ENCODE measurements around the gene HM13. TPM values are rescaled to one million over a fixed set of nuclear protein-coding genes. Genes with fewer than 3 reads are reported as not detected.
"Not testable (repeated sequence)": the region's sequence is repeated elsewhere in the genome, so short reads cannot be mapped to it uniquely, and the experiment has no call there.

HM13 gene
- total RNA-seq, 1 experiment from 2014 or later: 97.3 TPM

GRCh38 chr20:31605902-31606803 is 91.9 kb downstream of the HM13 start:
- no peak for DNase-seq (ENCODE audit: extremely low read depth, low read depth)

- peak; percentile 41 for DNase-seq (ENCODE audit: extremely low read depth, low read depth)
Measured at GRCh38 chr20:31606804-31607639, 92.8 kb downstream of the HM13 start.

GRCh38 chr20:31607640-31608250 is 93.5 kb downstream of the HM13 start:
- DNase-seq (ENCODE audit: extremely low read depth, low read depth): no peak

- DNase-seq (ENCODE audit: extremely low read depth, low read depth): no peak
Measured at GRCh38 chr20:31608251-31608945, 94.2 kb downstream of the HM13 start.

- DNase-seq (ENCODE audit: extremely low read depth, low read depth): not testable (repeated sequence)
Measured at GRCh38 chr20:31612271-31612640, 98.0 kb downstream of the HM13 start.

GRCh38 chr20:31615416-31615815 is 101.2 kb downstream of the HM13 start:
- no peak for DNase-seq (ENCODE audit: extremely low read depth, low read depth)

GRCh38 chr20:31617432-31618104 is 103.3 kb downstream of the HM13 start:
- no peak for DNase-seq (ENCODE audit: extremely low read depth, low read depth)

Small RNA genes within 50 kb of the gene (small RNA-seq; reads per million reads assigned to genes)
- 0 to 0.06 reads per million in 2 experiments for gene MIR3193

Other genes with a start within 250 kb of the HM13 start
- gene DEFB116, start 205.9 kb upstream of the HM13 start, total RNA-seq (2014; rRNA removed; shearing (Covaris generic)): not detected in 2 replicates
- not detected in 2 replicates for gene DEFB118, start 145.8 kb upstream of the HM13 start, total RNA-seq (2014; rRNA removed; shearing (Covaris generic))
- not detected in 2 replicates for gene DEFB119, start 123.9 kb upstream of the HM13 start, total RNA-seq (2014; rRNA removed; shearing (Covaris generic))
- gene DEFB121, start 108.2 kb upstream of the HM13 start, total RNA-seq (2014; rRNA removed; shearing (Covaris generic)): not detected in 2 replicates
- not detected in 2 replicates for gene DEFB123, start 73.8 kb upstream of the HM13 start, total RNA-seq (2014; rRNA removed; shearing (Covaris generic))
- not detected in 2 replicates for gene DEFB124, start 39.3 kb upstream of the HM13 start, total RNA-seq (2014; rRNA removed; shearing (Covaris generic))
- gene REM1, start 39.2 kb upstream of the HM13 start, total RNA-seq (2014; rRNA removed; shearing (Covaris generic)): not detected in 2 replicates
- 125 and 149 TPM in 2 replicates for gene ID1, start 90.8 kb downstream of the HM13 start, total RNA-seq (2014; rRNA removed; shearing (Covaris generic))
- gene COX4I2, start 123.5 kb downstream of the HM13 start, total RNA-seq (2014; rRNA removed; shearing (Covaris generic)): not detected in 2 replicates
- 90.6 and 96.1 TPM in 2 replicates for gene BCL2L1, start 208.4 kb downstream of the HM13 start, total RNA-seq (2014; rRNA removed; shearing (Covaris generic))
- gene TPX2, start 224.8 kb downstream of the HM13 start, total RNA-seq (2014; rRNA removed; shearing (Covaris generic)): 105 and 106 TPM in 2 replicates

Measured in NCI-H460 (cell line).